AG10803 (cell line): ENCODE measurements around the gene CRIM1.

Source experiments
- DNase-seq: peaks from one replicate; pipeline ENCODE4 v3.0.0; 2010; ENCODE audit warnings: low read depth
- H3K4me3 ChIP-seq: 2 replicates; pipeline ENCODE4 v1.5.1; 2011; ENCODE audit warnings: mild to moderate bottlenecking, low read length, control low read depth
- CTCF ChIP-seq: conservative IDR thresholded peaks from 2 replicates; pipeline ENCODE4 v1.5.1; 2011; ENCODE audit warnings: mild to moderate bottlenecking, low read length, control low read depth, inconsistent platforms

The CRIM1 gene

DNA sequence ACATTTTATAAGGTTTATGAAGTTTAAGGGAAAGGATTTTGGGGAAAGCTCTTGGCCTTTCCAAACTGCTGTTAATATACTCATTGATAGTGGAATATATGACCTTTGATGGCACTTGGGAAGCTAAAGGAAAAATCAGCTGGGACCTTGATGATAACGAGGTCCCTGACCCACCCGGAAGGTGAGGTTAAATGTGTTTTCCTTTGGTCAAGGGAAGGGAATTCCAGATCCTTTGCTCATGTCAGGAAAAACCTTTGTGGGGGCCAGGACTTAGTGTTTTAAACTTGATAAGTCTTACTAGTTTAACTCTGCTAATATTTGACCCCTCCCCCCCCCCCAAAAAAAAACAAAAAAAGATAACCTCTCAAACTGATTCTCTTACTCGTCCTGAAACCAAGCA lies 50.7 kb downstream of the CRIM1 start:
- TF ChIP-seq CTCF: no peak
- no peak overlapping the region for H3K4me3 ChIP-seq
- no peak for DNase-seq

DNA sequence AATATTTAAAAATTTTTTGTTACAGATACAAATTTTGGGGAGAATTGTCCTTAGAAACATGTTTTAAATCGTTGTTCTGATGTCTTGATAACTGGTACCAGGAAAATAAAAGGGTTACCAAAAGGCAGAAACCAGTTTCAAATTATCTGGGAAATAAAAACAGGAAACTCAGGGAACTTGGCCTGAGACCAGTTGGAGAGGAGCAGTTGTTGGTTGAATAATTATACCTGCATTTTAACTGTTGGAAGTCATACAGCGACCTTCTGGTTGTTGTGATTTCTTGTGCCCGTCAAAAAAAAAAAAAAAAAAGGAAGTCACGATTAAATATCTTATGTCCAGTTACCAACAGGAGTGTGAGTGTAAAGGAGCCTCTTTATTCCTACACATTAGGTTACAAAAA lies 51.8 kb downstream of the CRIM1 start:
- no peak for TF ChIP-seq CTCF
- DNase-seq: no peak
- no peak overlapping the region for H3K4me3 ChIP-seq

DNA sequence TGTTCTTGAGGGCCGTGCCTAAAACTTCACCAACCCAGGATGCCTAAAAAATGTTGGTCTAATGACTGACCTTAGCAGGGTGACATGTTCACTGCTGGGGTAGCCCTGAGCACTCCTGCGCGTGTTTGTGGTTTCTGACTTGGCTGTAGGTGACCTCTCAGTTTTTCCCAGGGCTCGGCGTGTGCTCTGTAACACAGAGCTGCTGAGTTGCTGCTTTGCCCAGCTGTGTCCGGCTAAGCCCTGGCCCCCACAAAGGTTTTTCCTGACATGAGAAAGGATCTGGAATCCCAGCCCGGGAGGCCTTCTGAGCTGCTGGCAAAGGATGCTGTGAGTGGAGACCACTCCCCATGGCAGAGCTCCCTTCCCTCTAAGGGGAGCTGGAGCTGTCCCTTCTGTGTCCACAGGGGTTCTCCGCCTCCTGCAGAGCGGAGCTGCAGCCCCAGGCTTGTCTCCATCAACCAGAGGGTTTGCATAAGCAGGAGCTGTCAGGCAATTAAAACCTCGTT lies 52.7 kb downstream of the CRIM1 start:
- TF ChIP-seq CTCF: no peak
- no peak for DNase-seq

GRCh38 chr2:36409335-36409734 lies 53.8 kb downstream of the CRIM1 start:
- no peak overlapping the region for H3K4me3 ChIP-seq
- no peak for DNase-seq
- no peak for TF ChIP-seq CTCF

More for the DNA sequence above, 52.7 kb downstream of the CRIM1 start:
- H3K4me3 ChIP-seq: no peak overlapping the region

DNA sequence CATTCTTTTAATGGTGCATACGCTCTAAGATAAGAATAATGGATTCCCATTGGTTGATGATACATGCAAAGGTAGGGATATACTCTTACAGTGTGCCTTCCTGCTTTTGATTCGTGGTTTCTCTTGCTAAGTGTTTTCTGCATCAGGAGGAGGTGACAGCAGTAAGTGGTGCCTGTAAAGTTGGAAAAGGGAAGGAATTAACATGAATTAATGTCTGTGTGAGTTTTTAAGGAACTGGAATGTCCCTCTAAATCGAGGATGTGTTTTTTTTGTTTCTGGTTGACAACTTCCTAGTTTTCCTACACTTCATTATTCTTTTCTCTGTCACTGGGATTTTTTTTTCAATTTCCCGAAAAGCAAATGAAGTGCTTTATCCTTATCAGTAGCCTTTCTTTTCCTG lies 54.4 kb downstream of the CRIM1 start:
- no peak overlapping the region for H3K4me3 ChIP-seq
- no peak for DNase-seq

DNA sequence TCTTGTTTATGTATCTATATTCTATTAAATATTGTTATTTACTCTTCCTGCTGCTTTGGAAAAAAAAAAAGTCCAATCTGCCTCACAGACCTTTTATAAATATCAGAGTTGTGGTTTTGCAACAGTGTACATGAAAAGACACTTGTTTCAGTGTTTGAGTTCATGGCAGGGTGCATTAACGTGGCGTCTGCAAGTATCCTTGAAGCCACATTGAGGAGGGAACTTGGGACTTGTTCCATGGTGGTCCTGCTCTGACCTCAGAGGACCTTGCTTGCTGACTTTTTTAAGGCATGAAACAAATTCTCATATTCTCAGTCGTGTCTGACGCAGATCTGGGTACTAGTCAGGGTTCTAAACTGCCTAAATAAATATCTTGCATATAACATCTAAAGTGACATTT lies 55.1 kb downstream of the CRIM1 start:
- H3K4me3 ChIP-seq: no peak overlapping the region
- TF ChIP-seq CTCF: no peak
- no peak for DNase-seq

More for the DNA sequence above, 54.4 kb downstream of the CRIM1 start:
- no peak for TF ChIP-seq CTCF

- no peak overlapping the region for H3K4me3 ChIP-seq
- no peak for TF ChIP-seq CTCF
- no peak for DNase-seq
These were observed 56.4 kb downstream of the CRIM1 start for GRCh38 chr2:36411962-36412444.
